CD4-positive, alpha-beta T cell (primary cell): ENCODE results near the gene TMEM108. TPM values are rescaled to one million over a fixed set of nuclear protein-coding genes. Genes with fewer than 3 reads are reported as not detected.

Source experiments
- ATAC-seq: fragments of 200-7000 bp; cut with Tn5 transposase; one replicate; pipeline ENCODE4 v1.10.0; 2022; ENCODE audit warnings: mild to moderate bottlenecking; ENCODE audit not compliant: poor library complexity
- CTCF ChIA-PET: fragments of 350-600 bp; sonication (Branson Sonifier 250); formaldehyde crosslinking; loops from one replicate; lab custom pipeline; 2021; ENCODE audit warnings: antibody characterized with exemption, inconsistent platforms; lab: Charles Lee
- POLR2A ChIA-PET: fragments of 350-600 bp; sonication (Branson Sonifier 250); formaldehyde crosslinking; loops from one replicate; lab custom pipeline; 2021; ENCODE audit warnings: antibody characterized with exemption, inconsistent platforms; lab: Charles Lee
- DNase-seq, 14 experiments: peaks; one replicate each; pipeline ENCODE4 v3.0.0-alpha.2; 2013 to 2020; ENCODE audit warnings: mixed read lengths in 2 of 14
- H3K27ac ChIP-seq, 2 donors: one replicate each; pipeline versions ENCODE4 v1.5.1 to v1.7.0; 2013; ENCODE audit warnings: low read length in 2 of 2, low read depth in 1 of 2, mild to moderate bottlenecking in 1 of 2
- H3K27me3 ChIP-seq, 2 experiments: 1 replicate in 1 of 2; 2 replicates in 1 of 2; pipeline versions ENCODE4 v1.6.1 to v1.7.0; 2013; ENCODE audit warnings: low read length in 2 of 2, control low read depth in 1 of 2, mild to moderate bottlenecking in 1 of 2, moderate library complexity in 1 of 2; ENCODE audit not compliant: insufficient read depth in 2 of 2, control insufficient read depth in 1 of 2
- H3K36me3 ChIP-seq: one replicate; pipeline ENCODE4 v1.6.1; 2013; ENCODE audit warnings: low read length, control low read depth; ENCODE audit not compliant: insufficient read depth
- H3K4me1 ChIP-seq: one replicate; pipeline ENCODE4 v1.6.1; 2013; ENCODE audit warnings: low read length, control low read depth; ENCODE audit not compliant: insufficient read depth
- H3K4me3 ChIP-seq: one replicate; pipeline ENCODE4 v1.5.1; 2013; ENCODE audit warnings: mild to moderate bottlenecking, low read length, moderate library complexity
- H3K9me3 ChIP-seq, 2 experiments: 1 replicate in 1 of 2; 2 replicates in 1 of 2; pipeline versions ENCODE4 v1.6.1 to v1.7.0; 2013; ENCODE audit warnings: low read length in 2 of 2, mild to moderate bottlenecking in 2 of 2, control low read depth in 1 of 2, moderate library complexity in 1 of 2; ENCODE audit not compliant: control insufficient read depth in 1 of 2, insufficient read depth in 1 of 2
- H3K27ac Mint-ChIP-seq: one replicate; pipeline ENCODE4 v1.8.0; 2020; ENCODE audit warnings: mixed read lengths
- H3K27me3 Mint-ChIP-seq: one replicate; pipeline ENCODE4 v1.8.0; 2021; ENCODE audit warnings: mixed read lengths
- H3K36me3 Mint-ChIP-seq: one replicate; pipeline ENCODE4 v1.8.0; 2021; ENCODE audit warnings: low read depth, mixed read lengths
- H3K4me1 Mint-ChIP-seq: one replicate; pipeline ENCODE4 v1.8.0; 2021; ENCODE audit warnings: low read depth, mixed read lengths
- H3K4me3 Mint-ChIP-seq: one replicate; pipeline ENCODE4 v1.8.0; 2020; ENCODE audit warnings: mild to moderate bottlenecking, mixed read lengths
- H3K9me3 Mint-ChIP-seq: one replicate; pipeline ENCODE4 v1.8.0; 2020; ENCODE audit warnings: mixed read lengths
- intact Hi-C, 2 experiments: fragments of 100-400 bp; cut with DNase I in 1 of 2; cut with micrococcal nuclease in 1 of 2; formaldehyde crosslinking; loops; one replicate each; pipeline versions ENCODE4 v1.15.1 to v1.9.0; 2023 to 2025; cut with DNase I, micrococcal nuclease
- total RNA-seq, 174 experiments: library from RNA in 2 of 174; stranded (reverse) in 2 of 174; gene quantifications; one replicate each; pipeline ENCODE4 v1.2.3 and lab custom pipeline; 2021 to 2026
- TF ChIP-seq, protein P1 (sequence below): fragments of 200-600 bp; IDR thresholded peaks from one replicate; pipeline ENCODE4 v1.8.0; 2022; ENCODE audit warnings: antibody characterized with exemption, mild to moderate bottlenecking

Gene TMEM108
- total RNA-seq, 2 experiments from 2014 or later = not detected

DNA sequence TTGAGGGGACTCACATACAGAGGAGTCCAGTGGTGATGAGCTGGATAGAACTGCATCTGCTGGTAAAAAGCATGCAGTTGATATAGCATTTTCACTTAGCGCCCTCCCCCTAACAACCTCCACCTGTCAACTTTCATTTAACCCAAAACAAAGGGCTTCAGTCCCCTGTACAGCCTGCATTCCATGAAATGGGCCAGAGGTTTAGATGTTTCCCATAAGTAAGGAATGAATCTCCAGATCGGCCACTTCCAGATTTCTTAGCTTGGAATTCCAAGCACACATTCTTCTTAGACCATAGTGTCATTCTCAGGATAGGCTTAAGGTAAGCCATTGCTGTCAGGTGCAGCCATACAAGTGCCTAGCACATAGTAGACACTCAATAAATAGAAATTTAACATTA is 328.7 kb downstream of the TMEM108 start:
- Histone ChIP-seq H3K27ac (no peak overlapping the region), H3K27me3 (no peaks in the 10 kb centered on the region), H3K36me3 (no peaks in the 10 kb centered on the region), H3K4me1 (no peaks in the 10 kb centered on the region), H3K4me3 (no peak overlapping the region), H3K9me3 (no peaks in the 10 kb centered on the region)
- ATAC-seq (no peak), DNase-seq (no peak)
- no peaks in the 10 kb centered on the region for H3K4me1 Mint-ChIP-seq
- H3K4me3 Mint-ChIP-seq = no peak overlapping the region
- no peaks in the 10 kb centered on the region for H3K9me3 Mint-ChIP-seq
- H3K27me3 Mint-ChIP-seq = no peaks in the 10 kb centered on the region
- H3K27ac Mint-ChIP-seq = no peak overlapping the region
- POLR2A ChIA-PET = no interaction called here
- CTCF ChIA-PET = no interaction called here
- TF ChIP-seq, protein P1, sequence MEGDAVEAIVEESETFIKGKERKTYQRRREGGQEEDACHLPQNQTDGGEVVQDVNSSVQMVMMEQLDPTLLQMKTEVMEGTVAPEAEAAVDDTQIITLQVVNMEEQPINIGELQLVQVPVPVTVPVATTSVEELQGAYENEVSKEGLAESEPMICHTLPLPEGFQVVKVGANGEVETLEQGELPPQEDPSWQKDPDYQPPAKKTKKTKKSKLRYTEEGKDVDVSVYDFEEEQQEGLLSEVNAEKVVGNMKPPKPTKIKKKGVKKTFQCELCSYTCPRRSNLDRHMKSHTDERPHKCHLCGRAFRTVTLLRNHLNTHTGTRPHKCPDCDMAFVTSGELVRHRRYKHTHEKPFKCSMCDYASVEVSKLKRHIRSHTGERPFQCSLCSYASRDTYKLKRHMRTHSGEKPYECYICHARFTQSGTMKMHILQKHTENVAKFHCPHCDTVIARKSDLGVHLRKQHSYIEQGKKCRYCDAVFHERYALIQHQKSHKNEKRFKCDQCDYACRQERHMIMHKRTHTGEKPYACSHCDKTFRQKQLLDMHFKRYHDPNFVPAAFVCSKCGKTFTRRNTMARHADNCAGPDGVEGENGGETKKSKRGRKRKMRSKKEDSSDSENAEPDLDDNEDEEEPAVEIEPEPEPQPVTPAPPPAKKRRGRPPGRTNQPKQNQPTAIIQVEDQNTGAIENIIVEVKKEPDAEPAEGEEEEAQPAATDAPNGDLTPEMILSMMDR = no peak
- intact Hi-C loops = no loop called here
- no peaks in the 10 kb centered on the region for H3K36me3 Mint-ChIP-seq

DNA sequence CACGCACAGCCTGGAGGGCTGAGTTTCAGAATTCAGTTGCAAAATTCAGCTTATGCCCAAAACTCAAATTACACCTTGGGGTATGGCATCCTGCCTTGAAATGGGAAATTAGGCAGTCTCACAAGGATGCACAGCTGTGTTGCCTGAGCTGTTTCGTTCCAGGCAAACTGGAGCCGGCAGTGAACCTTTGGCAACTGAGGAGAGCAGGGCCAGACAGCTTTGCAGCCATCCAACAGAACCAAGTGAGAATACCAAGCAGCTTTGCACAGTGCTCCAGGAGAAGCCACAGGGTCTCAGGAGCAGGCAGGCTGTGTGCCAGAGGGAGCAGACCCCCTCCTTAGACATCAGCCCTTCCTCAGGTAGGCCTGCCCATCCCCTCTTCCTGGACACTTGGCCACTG is 329.2 kb downstream of the TMEM108 start:
- POLR2A ChIA-PET = no interaction called here
- no peak for ATAC-seq
- no peaks in the 10 kb centered on the region for H3K4me1 Mint-ChIP-seq

DNA sequence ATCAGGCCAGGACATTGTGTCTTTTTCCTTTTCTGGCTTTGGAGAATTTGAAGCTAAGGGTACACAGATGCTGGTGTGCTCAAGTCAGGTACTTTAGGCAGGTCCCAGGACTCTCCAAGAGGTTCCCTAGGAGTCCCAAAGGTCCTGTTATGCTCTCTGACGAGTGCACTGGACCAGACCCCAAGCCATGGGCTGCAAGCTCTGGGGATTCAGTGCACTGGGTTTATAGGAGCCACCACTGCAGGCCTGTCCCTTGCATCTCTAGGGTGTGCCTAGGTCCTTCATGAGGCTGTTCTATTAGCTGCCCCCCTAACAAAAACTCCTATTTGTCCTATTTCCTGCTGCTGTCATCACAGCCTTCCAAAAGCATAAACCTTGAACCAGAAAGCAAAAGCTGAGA is 329.8 kb downstream of the TMEM108 start:
- no peaks in the 10 kb centered on the region for H3K9me3 ChIP-seq
- H3K27me3 ChIP-seq = no peaks in the 10 kb centered on the region
- ChIA-PET CTCF (interaction anchor here (0.5 kb wide), 1 partner anchor 1039 kb away, joined by 3 read pairs; no protein-coding TSS in a partner anchor), POLR2A (no interaction called here)
- Mint-ChIP-seq H3K27ac (no peak overlapping the region), H3K9me3 (no peaks in the 10 kb centered on the region), H3K36me3 (no peaks in the 10 kb centered on the region), H3K4me1 (no peaks in the 10 kb centered on the region), H3K27me3 (no peaks in the 10 kb centered on the region), H3K4me3 (no peak overlapping the region)
- no peak for ATAC-seq
- no peak overlapping the region for H3K4me3 ChIP-seq
- H3K27ac ChIP-seq = no peak overlapping the region
- H3K36me3 ChIP-seq = no peaks in the 10 kb centered on the region
- TF ChIP-seq, protein P1 = no peak
- no peak for DNase-seq
- intact Hi-C loops = no loop called here
- H3K4me1 ChIP-seq = no peaks in the 10 kb centered on the region

More for the DNA sequence above, 329.2 kb downstream of the TMEM108 start:
- no peaks in the 10 kb centered on the region for H3K27me3 Mint-ChIP-seq
- CTCF ChIA-PET = interaction anchor here (0.5 kb wide), 1 partner anchor 1039 kb away, joined by 3 read pairs; no protein-coding TSS in a partner anchor
- H3K9me3 Mint-ChIP-seq = no peaks in the 10 kb centered on the region
- no peaks in the 10 kb centered on the region for H3K9me3 ChIP-seq
- H3K36me3 ChIP-seq = no peaks in the 10 kb centered on the region
- no peak for DNase-seq
- intact Hi-C loops = no loop called here
- no peaks in the 10 kb centered on the region for H3K4me1 ChIP-seq
- no peaks in the 10 kb centered on the region for H3K36me3 Mint-ChIP-seq
- no peak overlapping the region for H3K27ac ChIP-seq
- H3K27ac Mint-ChIP-seq = no peak overlapping the region
- H3K27me3 ChIP-seq = no peaks in the 10 kb centered on the region
- TF ChIP-seq, protein P1 = no peak
- H3K4me3 Mint-ChIP-seq = no peak overlapping the region
- H3K4me3 ChIP-seq = no peak overlapping the region
